Stimulated activated CD4-positive, alpha-beta T cell treated with anti-CD3 and anti-CD28 coated beads, Interleukin-4, amount 100 ng/mL, for 48 hours (primary cell): Measurements from ENCODE around the gene MYH9.

ENCODE experiments used
- DNase-seq, 2 donors: peaks; one replicate each; pipeline ENCODE4 v3.0.0-alpha.2; 2020; ENCODE audit warnings: low read depth in 2 of 2

The MYH9 gene

GRCh38 chr22:36348760-36349159 is 39.0 kb downstream of the MYH9 start:
- DNase-seq = no peak

GRCh38 chr22:36347094-36347493 is 40.7 kb downstream of the MYH9 start:
- DNase-seq = no peak

- DNase-seq = peak in 1 of 2 donors; percentile 72
Measured at GRCh38 chr22:36344106-36344827, 43.5 kb downstream of the MYH9 start.

- DNase-seq = no peak
Measured at GRCh38 chr22:36343720-36344105, 44.1 kb downstream of the MYH9 start.

GRCh38 chr22:36343070-36343719 is 44.6 kb downstream of the MYH9 start:
- DNase-seq = no peak

- DNase-seq = no peak
Measured at GRCh38 chr22:36341640-36342041, 46.1 kb downstream of the MYH9 start.

GRCh38 chr22:36340621-36341020 is 47.1 kb downstream of the MYH9 start:
- DNase-seq = no peak

- peak in 1 of 2 donors; percentile 43 for DNase-seq
Measured at GRCh38 chr22:36339171-36340065, 48.3 kb downstream of the MYH9 start.

- DNase-seq = no peak
Measured at GRCh38 chr22:36337365-36338130, 50.2 kb downstream of the MYH9 start.

GRCh38 chr22:36336246-36337182 is 51.3 kb downstream of the MYH9 start:
- no peak for DNase-seq

GRCh38 chr22:36335621-36336020 is 52.1 kb downstream of the MYH9 start:
- DNase-seq = no peak

- no peak for DNase-seq
Measured at GRCh38 chr22:36334821-36335603, 52.8 kb downstream of the MYH9 start.

- no peak for DNase-seq
Measured at GRCh38 chr22:36334081-36334820, 53.5 kb downstream of the MYH9 start.

GRCh38 chr22:36333644-36334043 is 54.1 kb downstream of the MYH9 start:
- no peak for DNase-seq

GRCh38 chr22:36332623-36333332 is 55.0 kb downstream of the MYH9 start:
- DNase-seq = peak in 1 of 2 donors; percentile 64

GRCh38 chr22:36331912-36332622 is 55.7 kb downstream of the MYH9 start:
- peak in 1 of 2 donors; percentile 47 for DNase-seq

GRCh38 chr22:36331306-36331911 is 56.4 kb downstream of the MYH9 start:
- DNase-seq = peak; percentile 62 to 72
